HPDE6-E6E7 (cell line): ENCODE measurements around the gene SEC31A.
"Not testable (repeated sequence)": the region's sequence is repeated elsewhere in the genome, so short reads cannot be mapped to it uniquely, and the experiment has no call there.

ENCODE experiments used
- DNase-seq: peaks from one replicate; pipeline ENCODE4 v3.0.0; 2011; ENCODE audit warnings: missing footprints; ENCODE audit errors: extremely low spot score

Gene SEC31A

GRCh38 chr4:82892467-82892802 is 1.5 kb upstream of the SEC31A start:
- DNase-seq, result no peak

GRCh38 chr4:82891707-82892466 is 934 bp upstream of the SEC31A start:
- no peak for DNase-seq

GRCh38 chr4:82890528-82890900 is 439 bp downstream of the SEC31A start:
- no peak for DNase-seq

GRCh38 chr4:82889287-82889686 is 1.7 kb downstream of the SEC31A start:
- no peak for DNase-seq

DNA sequence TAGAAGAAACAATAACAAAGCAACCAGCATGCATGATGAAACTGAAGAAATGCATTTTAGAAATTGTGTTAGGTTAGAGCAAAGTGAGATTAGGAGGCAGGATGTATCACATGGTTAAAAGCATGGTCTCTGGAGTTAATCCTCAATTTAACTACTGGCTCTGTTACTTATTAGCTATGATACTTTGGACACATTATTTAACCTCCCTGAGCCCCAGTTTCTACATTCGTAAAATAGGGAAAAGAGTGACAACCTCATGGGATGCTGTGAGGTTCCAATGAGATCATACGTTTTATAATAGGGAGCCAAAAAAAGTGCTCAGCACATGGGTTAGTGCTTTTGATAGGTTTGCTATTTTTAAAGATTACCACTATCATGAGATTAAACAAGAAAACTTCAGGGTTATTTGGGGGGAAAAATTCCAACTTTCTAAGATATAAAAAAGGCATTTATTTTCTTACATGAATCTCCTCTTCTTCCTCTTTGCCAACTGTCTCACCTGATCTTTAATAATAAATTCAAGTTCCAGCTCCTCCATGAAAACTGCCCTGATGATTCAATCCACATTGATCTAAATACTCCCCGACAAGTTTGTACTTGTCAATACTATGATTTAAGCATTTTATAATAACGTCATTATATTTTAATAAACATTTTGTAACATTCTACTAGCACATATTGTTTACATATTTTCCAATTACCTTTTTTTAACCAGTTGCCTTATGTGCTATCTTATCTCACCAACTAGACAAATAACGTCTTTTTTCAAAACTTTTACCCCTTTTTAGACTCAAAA is 4.6 kb downstream of the SEC31A start:
- no peak for DNase-seq

DNA sequence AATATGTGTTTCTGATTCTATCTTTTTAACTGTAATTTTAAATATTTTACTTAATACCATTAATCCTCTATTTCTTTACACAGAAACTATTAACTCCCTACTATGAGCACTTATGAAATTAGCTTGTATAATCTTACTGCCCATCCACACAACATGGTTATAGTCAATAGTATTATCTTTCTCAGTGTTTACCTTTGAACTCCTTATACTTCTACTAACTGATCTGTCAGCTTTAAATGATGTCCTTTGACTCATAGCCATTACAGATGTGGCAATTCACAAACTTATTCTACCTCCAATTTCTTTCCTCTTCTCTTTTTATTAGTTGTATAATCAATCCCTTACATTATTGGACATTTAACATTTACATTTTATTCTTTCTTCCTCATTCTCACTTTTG is 5.5 kb downstream of the SEC31A start:
- DNase-seq, result no peak

- DNase-seq, result no peak
Measured at GRCh38 chr4:82868572-82868971, 22.4 kb downstream of the SEC31A start.

- DNase-seq, result no peak
Measured at GRCh38 chr4:82866706-82867385, 24.1 kb downstream of the SEC31A start.

DNA sequence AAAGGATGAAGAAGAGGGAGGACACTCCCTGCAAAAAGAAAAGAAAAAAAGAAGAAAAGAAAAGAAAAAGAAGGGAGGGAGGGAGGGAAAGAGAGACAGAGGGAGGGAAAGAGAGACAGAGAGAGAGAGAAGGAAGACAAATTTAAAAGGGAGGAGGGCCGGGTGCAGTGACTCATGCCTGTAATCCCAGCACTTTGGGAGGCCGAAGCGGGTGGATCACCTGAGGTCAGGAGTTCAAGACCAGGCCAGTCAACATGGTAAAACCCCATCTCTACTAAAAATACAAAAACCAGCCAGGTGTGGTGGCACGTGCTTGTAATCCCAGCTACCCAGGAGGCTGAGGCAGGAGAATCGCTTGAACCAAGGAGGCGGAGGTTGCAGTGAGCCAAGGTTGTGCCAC is 24.9 kb downstream of the SEC31A start:
- not testable (repeated sequence) for DNase-seq

DNA sequence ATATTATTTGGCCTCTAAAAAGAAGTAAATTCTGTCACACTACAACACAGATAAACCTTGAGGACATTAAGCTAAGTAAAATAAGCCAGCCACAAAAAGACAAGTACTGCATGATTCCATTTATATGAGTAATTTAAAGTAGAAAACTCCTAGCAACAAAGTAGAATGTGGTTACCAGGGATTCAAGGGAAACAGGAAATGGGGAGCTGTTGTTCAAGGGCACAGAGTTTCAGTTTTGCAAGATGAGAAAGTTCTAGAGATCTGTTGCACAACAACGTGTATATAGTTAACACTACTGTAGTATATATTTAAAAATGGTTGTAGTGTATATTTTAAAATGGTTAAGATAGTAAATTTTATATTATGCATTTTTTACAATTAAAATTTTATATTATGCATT is 25.4 kb downstream of the SEC31A start:
- peak; percentile 48 for DNase-seq

- DNase-seq, result no peak
Measured at GRCh38 chr4:82864336-82864979, 26.5 kb downstream of the SEC31A start.

DNA sequence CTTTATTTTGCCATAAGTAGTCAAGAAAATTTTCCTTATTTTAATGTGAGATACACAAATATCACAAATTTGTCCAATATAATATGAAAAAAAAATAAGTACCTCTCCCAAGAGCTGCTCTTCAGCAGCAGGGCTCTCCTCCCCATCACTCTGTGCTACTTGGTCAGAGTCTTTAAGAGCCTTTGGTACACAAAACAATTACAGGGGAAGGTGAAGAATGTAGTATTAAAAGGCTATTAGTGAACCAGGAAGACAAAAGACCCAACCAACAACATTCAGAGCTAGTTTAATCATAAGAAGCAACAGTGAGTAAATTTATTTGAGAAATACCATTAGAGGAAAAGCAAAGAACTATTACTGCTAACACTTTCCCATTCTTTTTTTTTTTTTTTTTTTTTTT is 29.4 kb downstream of the SEC31A start:
- DNase-seq, result no peak

- DNase-seq, result not testable (repeated sequence)
Measured at GRCh38 chr4:82860487-82860886, 30.5 kb downstream of the SEC31A start.

DNA sequence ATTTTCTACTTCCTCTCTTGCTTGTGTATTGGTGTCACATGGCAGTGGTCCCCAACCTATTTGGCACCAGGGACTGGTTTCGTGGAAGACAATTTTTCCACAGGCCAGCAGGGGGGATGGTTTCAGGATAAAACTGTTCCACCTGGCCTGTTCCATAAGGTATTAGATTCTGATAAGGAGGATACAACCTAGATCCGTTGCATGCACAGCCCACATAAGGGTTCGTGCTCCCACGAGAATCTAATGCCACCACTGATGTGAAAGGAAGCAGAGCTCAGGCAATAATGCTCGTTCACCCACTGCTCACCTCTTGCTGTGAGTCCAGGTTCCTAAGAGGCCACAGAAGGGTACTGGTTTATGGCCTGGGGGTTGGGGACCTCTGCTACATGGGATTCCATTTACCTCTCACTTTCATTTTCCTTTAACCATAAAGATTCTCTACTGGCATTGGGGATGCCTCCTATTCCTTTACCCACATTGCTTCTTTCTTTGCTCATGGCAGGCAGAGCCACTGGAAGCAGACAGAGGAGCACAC is 38.1 kb downstream of the SEC31A start:
- DNase-seq, result no peak

GRCh38 chr4:82851885-82852750 is 38.8 kb downstream of the SEC31A start:
- DNase-seq, result peak; percentile 4

DNA sequence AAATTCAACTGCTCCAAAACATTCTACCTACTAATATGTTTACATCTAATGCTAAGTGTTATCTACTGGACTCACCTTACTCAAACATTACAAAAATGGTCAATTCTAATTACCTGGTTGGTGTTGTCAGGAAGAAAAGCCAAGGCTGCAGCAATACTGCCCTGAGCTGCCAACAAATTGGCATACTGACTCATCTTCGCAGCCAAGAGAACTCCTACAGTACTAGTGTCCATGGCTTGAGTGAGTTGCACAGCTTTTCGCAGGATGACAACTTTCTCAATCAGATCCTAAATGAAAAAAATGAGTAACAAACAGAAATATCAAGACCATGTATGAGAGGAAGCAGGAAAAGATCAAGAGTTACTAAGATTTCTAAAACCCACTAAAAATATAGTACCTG is 39.6 kb downstream of the SEC31A start:
- DNase-seq, result no peak

DNA sequence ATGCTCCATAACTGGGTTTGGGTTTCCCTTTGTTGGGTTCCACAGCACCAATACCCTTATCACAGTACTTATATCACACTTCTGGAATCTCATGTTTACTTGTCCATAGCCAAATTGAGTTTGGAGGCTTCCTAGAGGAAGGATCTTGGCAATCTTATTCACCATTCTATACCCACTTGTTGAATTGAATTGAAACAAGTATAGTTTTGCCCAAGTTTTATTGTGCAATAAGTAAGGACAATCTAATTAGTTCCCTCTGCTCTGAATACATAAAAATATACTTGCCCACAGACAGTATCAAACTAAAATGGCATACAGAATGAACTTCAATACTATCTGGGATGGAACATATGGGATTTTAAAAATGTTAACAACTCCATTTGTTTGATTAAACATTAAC is 40.3 kb downstream of the SEC31A start:
- no peak for DNase-seq

GRCh38 chr4:82848706-82849105 is 42.2 kb downstream of the SEC31A start:
- DNase-seq, result peak; percentile 3

- DNase-seq, result peak; percentile 4
Measured at GRCh38 chr4:82842593-82842992, 48.4 kb downstream of the SEC31A start.

- DNase-seq, result no peak
Measured at GRCh38 chr4:82839624-82840023, 51.3 kb downstream of the SEC31A start.

- peak; percentile 54 for DNase-seq
Measured at GRCh38 chr4:82833696-82834313, 57.1 kb downstream of the SEC31A start.
